PC-3 (cell line): Measurements from ENCODE around the gene CGRRF1.

Experiments
- CTCF ChIP-seq: fragments of 300-600 bp; sonication (generic); conservative IDR thresholded peaks from 2 replicates; pipeline ENCODE4 v1.5.1; 2017; ENCODE audit warnings: antibody characterized with exemption, low read depth, mild to moderate bottlenecking, low read length
- EZH2 ChIP-seq: fragments of 300-600 bp; sonication (generic); IDR thresholded peaks from one replicate; pipeline ENCODE4 v1.6.1; 2017; ENCODE audit warnings: antibody characterized with exemption, mild to moderate bottlenecking, low read length; ENCODE audit not compliant: unreplicated experiment
- EZH2phosphoT487 ChIP-seq: fragments of 300-600 bp; sonication (generic); IDR thresholded peaks from 2 replicates; pipeline ENCODE4 v1.6.1; 2018; ENCODE audit warnings: mild to moderate bottlenecking, antibody characterized with exemption, low read length, borderline replicate concordance

GRCh38 chr14:54493293-54493692, 16.4 kb upstream of the CGRRF1 start:
- TF ChIP-seq CTCF (peak; percentile 36; the same call in 1 of the 2 replicates), EZH2 (no peak), EZH2phosphoT487 (no peak)
